Adrenal gland (tissue), 12 donors: ENCODE data around the gene PSMB7. TPM values are rescaled to one million over a fixed set of nuclear protein-coding genes. Genes with fewer than 3 reads are reported as not detected.

Experiments
- DNase-seq, 7 donors: peaks; one replicate each; pipeline ENCODE4 v3.0.0-alpha.2; 2019 to 2020
- H3K27ac ChIP-seq, 5 donors: fragments of 200-600 bp; sonication (generic) in 4 of 5; 1 replicate in 3 of 5; 2 replicates in 2 of 5; pipeline versions ENCODE4 v1.5.1 to v1.8.0; 2016 to 2020; ENCODE audit warnings: mild to moderate bottlenecking in 1 of 5
- H3K27me3 ChIP-seq: fragments of 200-600 bp; 2 replicates; pipeline ENCODE4 v1.8.0; 2021
- H3K36me3 ChIP-seq, 2 donors: fragments of 200-600 bp; replicated peaks in 1 of 2; 1 replicate in 1 of 2; 2 replicates in 1 of 2; pipeline versions ENCODE4 v1.5.1 to v1.8.0; 2018 to 2022
- H3K4me1 ChIP-seq, 2 donors: fragments of 200-600 bp; replicated peaks in 1 of 2; 1 replicate in 1 of 2; 2 replicates in 1 of 2; pipeline versions ENCODE4 v1.5.1 to v1.8.0; 2018 to 2021
- H3K4me3 ChIP-seq, 4 donors: fragments of 200-600 bp; sonication (generic) in 3 of 4; one replicate each; pipeline ENCODE4 v1.5.1; 2016 to 2018
- H3K9me3 ChIP-seq, 3 donors: fragments of 200-600 bp; sonication (generic) in 1 of 3; replicated peaks in 1 of 3; 1 replicate in 2 of 3; 2 replicates in 1 of 3; pipeline versions ENCODE4 v1.5.1 to v1.8.0; 2016 to 2021
- CTCF ChIP-seq, 6 experiments: fragments of 450-650 bp in 4 of 6; fragments of 200-600 bp in 2 of 6; sonication (generic) in 1 of 6; IDR thresholded peaks; 1 replicate in 5 of 6; 2 replicates in 1 of 6; pipeline versions ENCODE4 v1.5.1 to v1.8.0; 2016 to 2021; ENCODE audit warnings: antibody characterized with exemption in 6 of 6, mild to moderate bottlenecking in 2 of 6, moderate library complexity in 1 of 6
- POLR2A ChIP-seq, 2 donors: fragments of 450-650 bp; IDR thresholded peaks; one replicate each; pipeline ENCODE4 v1.6.1; 2017; ENCODE audit warnings: antibody characterized with exemption in 2 of 2, mild to moderate bottlenecking in 2 of 2, moderate library complexity in 1 of 2
- WGBS, 4 donors: extraction: QIAGEN DNeasy Blood & Tissue Kit in 2 of 4; methylation state at CpG; one replicate each; pipeline versions ENCODE4 v1.1.5 to v1.1.7; 2013 to 2017; 5-methylcytosine and 5-hydroxymethylcytosine counted together
- intact Hi-C, 2 donors: fragments of 100-400 bp; cut with DNase I; formaldehyde crosslinking; loops; one replicate each; pipeline versions ENCODE4 v1.14.1 to v1.15.0; 2022 to 2023
- polyA plus RNA-seq, 3 donors: library from polyadenylated mRNA; stranded (reverse); fragments of 200-250 nt in 2 of 3; fragments of 350-450 nt in 1 of 3; fragmentation: Illumina TruSeq in 1 of 3; extraction: RNeasy Lipid Tissue Mini Kit (QIAGEN cat#74804) in 1 of 3; gene quantifications; one replicate each; pipeline ENCODE4 v1.2.3, GENCODE V29; 2013 to 2014
- total RNA-seq, 9 donors: library from RNA; depleted of rRNA in 4 of 9; stranded (reverse); fragments of >200 nt in 4 of 9; fragments of 120-200 nt in 1 of 9; fragmentation: NEBNext Ultra II Directional in 1 of 9; extraction: Animal tissue kit (Norgen Biotek cat#: 25700) in 1 of 9; gene quantifications; one replicate each; pipeline versions ENCODE4 v1.1.0 to v1.2.4, GENCODE V29; 2013 to 2023
- donor health status: healthy with polysubstance abuse.
- donor health status: Bipolar disorder and iron deficiency.
- donor health status: DM: yes; HTN: yes; CAD: no.
- donor health status: DM: no; HTN: no; CAD: no.
- donor health status: DM: no; HTN: no; CAD: no.
- donor health status: DM: yes; HTN: yes; CAD: no.

PSMB7 gene
- total and polyA plus RNA-seq, 12 donors, result 107 to 427 (median 178) TPM

- intact Hi-C loops, result no loop called here
- 85 to 89% (median 88%) methylated on average over 9 of the region's 9 CpGs for WGBS, 4 donors
- H3K9me3 ChIP-seq, result no peaks in the 10 kb centered on the region
Measured at GRCh38 chr9:124375726-124376125, 39.5 kb downstream of the PSMB7 start.

GRCh38 chr9:124373851-124374250, 41.4 kb downstream of the PSMB7 start:
- H3K36me3 ChIP-seq, result no peaks in the 10 kb centered on the region
- peaks cover 0 to 9% of the 10 kb centered on the region in 2 donors for H3K4me1 ChIP-seq
- no peaks in the 10 kb centered on the region for H3K9me3 ChIP-seq
- no peak for DNase-seq
- H3K27me3 ChIP-seq, result no peaks in the 10 kb centered on the region
- no peak overlapping the region for H3K27ac ChIP-seq
- TF ChIP-seq POLR2A (IDR thresholded peaks at IDR 0.05), result no peak
- TF ChIP-seq CTCF (IDR thresholded peaks at IDR 0.05), result no peak
- WGBS, 4 donors, result 92 to 100% (median 98%) methylated on average over 1 of the region's 1 CpG
- intact Hi-C loops, result no loop called here
- H3K4me3 ChIP-seq, result no peak overlapping the region

More at GRCh38 chr9:124375726-124376125, 39.5 kb downstream of the PSMB7 start:
- H3K27ac ChIP-seq, result no peak overlapping the region
- peaks cover 0 to 11% of the 10 kb centered on the region in 2 donors for H3K36me3 ChIP-seq
- H3K27me3 ChIP-seq, result no peaks in the 10 kb centered on the region
- TF ChIP-seq CTCF (IDR thresholded peaks at IDR 0.05) (no peak), POLR2A (IDR thresholded peaks at IDR 0.05) (no peak)
- H3K4me1 ChIP-seq, result peaks cover 0 to 9% of the 10 kb centered on the region in 2 donors
- H3K4me3 ChIP-seq, result no peak overlapping the region
- DNase-seq, result no peak

GRCh38 chr9:124373386-124373785, 41.9 kb downstream of the PSMB7 start:
- no peak overlapping the region for H3K4me3 ChIP-seq
- DNase-seq, result no peak
- no peak overlapping the region for H3K27ac ChIP-seq
- no peaks in the 10 kb centered on the region for H3K27me3 ChIP-seq
- no peaks in the 10 kb centered on the region for H3K36me3 ChIP-seq
- H3K4me1 ChIP-seq, result peaks cover 0 to 9% of the 10 kb centered on the region in 2 donors
- 88 to 94% (median 91%) methylated on average over 4 of the region's 4 CpGs for WGBS, 4 donors
- H3K9me3 ChIP-seq, result no peaks in the 10 kb centered on the region
- intact Hi-C loops, result no loop called here
- no peak for TF ChIP-seq CTCF (IDR thresholded peaks at IDR 0.05)
- no peak for TF ChIP-seq POLR2A (IDR thresholded peaks at IDR 0.05)

GRCh38 chr9:124372038-124372437, 43.2 kb downstream of the PSMB7 start:
- no peak overlapping the region for H3K4me3 ChIP-seq
- no peaks in the 10 kb centered on the region for H3K27me3 ChIP-seq
- H3K4me1 ChIP-seq, result peaks cover 0 to 9% of the 10 kb centered on the region in 2 donors
- H3K9me3 ChIP-seq, result no peaks in the 10 kb centered on the region
- no peaks in the 10 kb centered on the region for H3K36me3 ChIP-seq
- intact Hi-C loops, result no loop called here
- TF ChIP-seq CTCF (IDR thresholded peaks at IDR 0.05) (no peak), POLR2A (IDR thresholded peaks at IDR 0.05) (no peak)
- H3K27ac ChIP-seq, result no peak overlapping the region
- no peak for DNase-seq
